SU-DHL-6 (cell line): ENCODE data around the gene SARDH.

ENCODE experiments used
- H2AFZ ChIP-seq: fragments of 200-600 bp; sonication (generic); 2 replicates; pipeline ENCODE4 v1.6.1; 2014; ENCODE audit warnings: low read depth, mild to moderate bottlenecking, moderate library complexity, mixed read lengths, antibody characterized with exemption, low read length; ENCODE audit not compliant: severe bottlenecking
- H3F3A ChIP-seq: fragments of 200-600 bp; shearing (Covaris generic); 2 replicates; pipeline ENCODE4 v1.6.0; 2016; ENCODE audit warnings: antibody characterized with exemption, mild to moderate bottlenecking; ENCODE audit not compliant: insufficient read depth
- H3K27ac ChIP-seq: fragments of 200-600 bp; sonication (generic); 2 replicates; pipeline ENCODE4 v1.5.1; 2016; ENCODE audit warnings: low read depth, mild to moderate bottlenecking, low read length, moderate library complexity, mixed read lengths
- H3K27me3 ChIP-seq: fragments of 200-600 bp; sonication (generic), shearing (Covaris generic); 2 replicates; pipeline ENCODE4 v1.6.0; 2014; ENCODE audit warnings: mild to moderate bottlenecking, low read length
- H3K36me3 ChIP-seq: fragments of 200-600 bp; sonication (generic); 2 replicates; pipeline ENCODE4 v1.6.1; 2014; ENCODE audit warnings: mild to moderate bottlenecking, low read length, mixed read lengths
- H3K4me2 ChIP-seq: fragments of 300-600, 200-600 bp; shearing (Covaris generic), sonication (generic); 2 replicates; pipeline ENCODE4 v1.6.0; 2014; ENCODE audit warnings: low read length, low read depth, mild to moderate bottlenecking; ENCODE audit not compliant: poor library complexity, severe bottlenecking
- H3K4me3 ChIP-seq: fragments of 200-600 bp; sonication (generic); 2 replicates; pipeline ENCODE4 v1.5.1; 2014; ENCODE audit warnings: antibody characterized with exemption, low read length, mild to moderate bottlenecking, mixed read lengths; ENCODE audit not compliant: insufficient read depth, poor library complexity, severe bottlenecking
- H3K79me2 ChIP-seq: fragments of 200-600 bp; sonication (generic); 2 replicates; pipeline ENCODE4 v1.6.1; 2014; ENCODE audit warnings: mild to moderate bottlenecking, low read length, moderate library complexity; ENCODE audit not compliant: insufficient read depth
- H3K9ac ChIP-seq: fragments of 200-600 bp; sonication (generic); 2 replicates; pipeline ENCODE4 v1.7.0; 2014; ENCODE audit warnings: mild to moderate bottlenecking, low read length
- H3K9me2 ChIP-seq: fragments of 200-600 bp; sonication (generic); replicated peaks from 2 replicates; pipeline ENCODE4 v1.6.1; 2014; ENCODE audit warnings: low read length; ENCODE audit not compliant: insufficient read depth
- H3K9me3 ChIP-seq: fragments of 200-600 bp; sonication (generic); 2 replicates; pipeline ENCODE4 v1.6.1; 2014; ENCODE audit warnings: low read length, mixed read lengths; ENCODE audit not compliant: insufficient read depth
- H4K20me1 ChIP-seq: fragments of 200-600 bp; sonication (generic); 2 replicates; pipeline ENCODE4 v1.6.1; 2014; ENCODE audit warnings: low read depth, mild to moderate bottlenecking, antibody characterized with exemption, low read length, moderate library complexity, mixed read lengths
- EZH2phosphoT487 ChIP-seq: fragments of 200-600 bp; sonication (generic), shearing (Covaris generic); conservative IDR thresholded peaks from 2 replicates; pipeline ENCODE4 v1.6.1; 2018; ENCODE audit warnings: mild to moderate bottlenecking, antibody characterized with exemption, low read length, moderate library complexity, mixed read lengths
- TF ChIP-seq, protein P1 (sequence below): fragments of 200-600 bp; sonication (generic); IDR thresholded peaks from one replicate; pipeline ENCODE4 v1.5.1; 2017; ENCODE audit warnings: antibody characterized with exemption, mild to moderate bottlenecking, low read length, moderate library complexity; ENCODE audit not compliant: insufficient read depth, poor library complexity, severe bottlenecking

The SARDH gene

DNA sequence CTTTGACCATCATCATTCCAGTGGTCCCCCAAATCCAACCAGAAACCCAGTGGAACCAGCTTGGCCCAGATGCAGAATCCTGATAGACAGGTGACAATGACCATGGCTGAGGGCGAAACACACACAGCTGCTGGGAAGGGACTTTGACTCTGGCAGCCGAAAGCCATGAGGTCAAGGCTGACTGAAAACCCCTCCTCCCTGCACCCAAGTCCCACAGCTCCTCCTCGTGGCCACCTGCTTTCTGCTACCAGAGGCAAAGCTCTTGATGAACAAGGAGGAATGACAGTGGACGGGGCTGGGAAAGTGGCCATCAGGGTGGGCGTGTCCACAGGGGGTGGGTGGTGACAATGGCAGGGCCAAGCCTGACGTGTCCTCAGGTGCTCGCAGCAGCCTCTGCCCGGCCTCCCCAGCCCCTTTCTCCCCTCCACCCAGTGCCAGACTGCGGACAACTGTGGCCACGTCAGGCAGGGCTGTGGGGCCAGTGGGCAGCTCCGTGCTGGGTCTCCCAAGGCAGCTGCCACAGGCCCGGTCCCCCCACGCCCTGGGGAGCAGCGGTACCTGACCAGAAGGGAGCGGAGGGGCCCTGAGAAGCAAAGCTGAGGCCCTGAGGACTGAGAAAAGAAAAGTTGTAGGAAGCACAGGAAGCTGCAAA lies 30.8 kb upstream of the SARDH start:
- H3K79me2 ChIP-seq, result no peaks in the 10 kb centered on the region
- TF ChIP-seq, protein P1, sequence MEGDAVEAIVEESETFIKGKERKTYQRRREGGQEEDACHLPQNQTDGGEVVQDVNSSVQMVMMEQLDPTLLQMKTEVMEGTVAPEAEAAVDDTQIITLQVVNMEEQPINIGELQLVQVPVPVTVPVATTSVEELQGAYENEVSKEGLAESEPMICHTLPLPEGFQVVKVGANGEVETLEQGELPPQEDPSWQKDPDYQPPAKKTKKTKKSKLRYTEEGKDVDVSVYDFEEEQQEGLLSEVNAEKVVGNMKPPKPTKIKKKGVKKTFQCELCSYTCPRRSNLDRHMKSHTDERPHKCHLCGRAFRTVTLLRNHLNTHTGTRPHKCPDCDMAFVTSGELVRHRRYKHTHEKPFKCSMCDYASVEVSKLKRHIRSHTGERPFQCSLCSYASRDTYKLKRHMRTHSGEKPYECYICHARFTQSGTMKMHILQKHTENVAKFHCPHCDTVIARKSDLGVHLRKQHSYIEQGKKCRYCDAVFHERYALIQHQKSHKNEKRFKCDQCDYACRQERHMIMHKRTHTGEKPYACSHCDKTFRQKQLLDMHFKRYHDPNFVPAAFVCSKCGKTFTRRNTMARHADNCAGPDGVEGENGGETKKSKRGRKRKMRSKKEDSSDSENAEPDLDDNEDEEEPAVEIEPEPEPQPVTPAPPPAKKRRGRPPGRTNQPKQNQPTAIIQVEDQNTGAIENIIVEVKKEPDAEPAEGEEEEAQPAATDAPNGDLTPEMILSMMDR, result no peak
- no peak for TF ChIP-seq EZH2phosphoT487
- H2AFZ ChIP-seq, result no peak overlapping the region
- peaks cover 20% of the 10 kb centered on the region; the same call in 1 of the 2 replicates for H3K36me3 ChIP-seq
- H3K27me3 ChIP-seq, result no peaks in the 10 kb centered on the region
- no peak overlapping the region for H3K9ac ChIP-seq
- H3K9me2 ChIP-seq, result no peaks in the 10 kb centered on the region
- H3K4me3 ChIP-seq, result no peak overlapping the region
- H3K27ac ChIP-seq, result no peak overlapping the region
- no peak overlapping the region for H3K4me2 ChIP-seq
- H3F3A ChIP-seq, result no peaks in the 10 kb centered on the region
- H3K9me3 ChIP-seq, result peaks cover 4% of the 10 kb centered on the region; the same call in 1 of the 2 replicates
- no peaks in the 10 kb centered on the region for H4K20me1 ChIP-seq

DNA sequence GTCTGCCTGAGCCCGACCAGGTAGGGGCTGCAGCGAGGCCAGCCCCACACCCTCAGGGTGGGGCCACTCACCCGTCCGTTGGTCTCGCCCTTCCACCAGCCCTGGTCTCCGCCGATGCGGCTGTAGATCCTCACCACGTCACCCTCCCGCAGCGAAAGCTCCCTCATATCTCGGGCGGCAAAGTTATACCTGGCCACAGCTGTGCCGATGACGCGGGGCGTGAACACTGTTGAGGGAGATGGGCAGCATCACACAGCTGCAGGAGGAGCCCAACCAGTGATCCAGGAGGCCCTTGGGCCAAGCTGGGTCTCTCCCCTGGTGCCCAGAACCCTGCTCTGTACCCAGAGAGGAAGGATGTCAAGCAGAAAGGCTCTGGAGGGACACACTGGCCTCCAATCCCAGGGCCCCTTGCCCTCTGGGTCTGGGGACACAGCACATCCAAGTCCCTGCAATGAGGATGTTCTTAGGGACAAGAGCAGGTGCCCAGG lies 30.3 kb upstream of the SARDH start:
- no peak for TF ChIP-seq EZH2phosphoT487
- TF ChIP-seq, protein P1, result no peak
- no peak overlapping the region for H3K27ac ChIP-seq
- no peaks in the 10 kb centered on the region for H3F3A ChIP-seq
- no peaks in the 10 kb centered on the region for H3K27me3 ChIP-seq
- no peaks in the 10 kb centered on the region for H3K9me2 ChIP-seq
- no peak overlapping the region for H2AFZ ChIP-seq
- no peak overlapping the region for H3K9ac ChIP-seq
- no peaks in the 10 kb centered on the region for H4K20me1 ChIP-seq
- H3K9me3 ChIP-seq, result peaks cover 4% of the 10 kb centered on the region; the same call in 1 of the 2 replicates
- no peak overlapping the region for H3K4me2 ChIP-seq
- H3K4me3 ChIP-seq, result no peak overlapping the region
- H3K36me3 ChIP-seq, result peaks cover 20% of the 10 kb centered on the region; the same call in 1 of the 2 replicates
- H3K79me2 ChIP-seq, result no peaks in the 10 kb centered on the region

DNA sequence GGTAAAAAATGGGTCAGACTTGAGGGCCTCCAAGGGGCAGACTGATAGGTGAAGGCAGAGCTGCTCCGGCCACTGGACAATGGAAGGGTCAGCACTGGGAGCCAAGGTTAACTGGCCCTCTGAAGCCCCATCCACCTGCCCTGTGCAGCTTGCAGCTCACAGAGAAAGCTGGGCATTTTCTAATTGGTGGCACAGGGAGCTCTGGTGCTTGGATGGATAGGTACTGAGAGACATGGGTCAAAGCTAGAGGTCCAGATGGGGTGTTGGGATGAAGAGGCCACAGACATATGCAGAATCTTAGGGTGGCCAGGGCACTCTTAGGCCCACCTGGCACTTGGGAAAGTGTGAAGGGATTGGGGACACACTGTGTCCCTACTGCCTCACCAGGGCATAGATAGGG lies 29.5 kb upstream of the SARDH start:
- Histone ChIP-seq H2AFZ (no peak overlapping the region), H3K27me3 (no peaks in the 10 kb centered on the region), H3F3A (no peaks in the 10 kb centered on the region), H3K9me3 (peaks cover 4% of the 10 kb centered on the region; the same call in 1 of the 2 replicates), H3K36me3 (peaks cover 20% of the 10 kb centered on the region; the same call in 1 of the 2 replicates), H3K9me2 (no peaks in the 10 kb centered on the region), H3K79me2 (no peaks in the 10 kb centered on the region), H3K27ac (no peak overlapping the region), H4K20me1 (no peaks in the 10 kb centered on the region), H3K4me2 (no peak overlapping the region), H3K4me3 (no peak overlapping the region), H3K9ac (no peak overlapping the region)
- TF ChIP-seq, protein P1, result no peak
- TF ChIP-seq EZH2phosphoT487, result no peak
